ENCODE results near the gene CCSER2.

Gene CCSER2

GRCh38 chr10:84293574-84294016 lies 34.8 kb upstream of the CCSER2 start:
- Histone ChIP-seq H3K4me1 (ENCODE audit: control insufficient read depth in 5 of 5, insufficient read depth in 5 of 5, low read length in 5 of 5) (peaks cover 0 to 15% (median 3%) of the 10 kb centered on the region in 5 donors), H3K27me3 (ENCODE audit: control insufficient read depth in 5 of 5, insufficient read depth in 4 of 5, low read length in 5 of 5) (no peaks in the 10 kb centered on the region), H3K9me3 (ENCODE audit: control insufficient read depth in 5 of 5, low read length in 5 of 5) (no peaks in the 10 kb centered on the region), H3K9ac (ENCODE audit: low read length in 5 of 5) (no peak overlapping the region), H3K36me3 (ENCODE audit: control insufficient read depth in 5 of 5, insufficient read depth in 5 of 5, low read length in 5 of 5) (no peaks in the 10 kb centered on the region), H3K27ac (ENCODE audit: low read depth, low read length) (no peak overlapping the region), H3K4me3 (ENCODE audit: low read depth in 1 of 5, low read length in 5 of 5) (no peak overlapping the region)

- no peak overlapping the region for H3K27ac ChIP-seq (ENCODE audit: low read depth, low read length)
These were observed 33.5 kb upstream of the CCSER2 start for GRCh38 chr10:84294766-84295447.

GRCh38 chr10:84296091-84296981 lies 32.1 kb upstream of the CCSER2 start:
- Histone ChIP-seq H3K4me3 (ENCODE audit: low read depth in 1 of 5, low read length in 5 of 5) (no peak overlapping the region), H3K4me1 (ENCODE audit: control insufficient read depth in 5 of 5, insufficient read depth in 5 of 5, low read length in 5 of 5) (peaks cover 0 to 15% (median 0%) of the 10 kb centered on the region in 5 donors), H3K27me3 (ENCODE audit: control insufficient read depth in 5 of 5, insufficient read depth in 4 of 5, low read length in 5 of 5) (peaks cover 0 to 3% (median 0%) of the 10 kb centered on the region in 5 donors), H3K36me3 (ENCODE audit: control insufficient read depth in 5 of 5, insufficient read depth in 5 of 5, low read length in 5 of 5) (no peaks in the 10 kb centered on the region), H3K27ac (ENCODE audit: low read depth, low read length) (no peak overlapping the region), H3K9me3 (ENCODE audit: control insufficient read depth in 5 of 5, low read length in 5 of 5) (no peaks in the 10 kb centered on the region), H3K9ac (ENCODE audit: low read length in 5 of 5) (no peak overlapping the region)

More at GRCh38 chr10:84294766-84295447, 33.5 kb upstream of the CCSER2 start:
- H3K4me3 ChIP-seq (ENCODE audit: low read depth in 1 of 5, low read length in 5 of 5) = no peak overlapping the region
- H3K9ac ChIP-seq (ENCODE audit: low read length in 5 of 5) = no peak overlapping the region
- H3K36me3 ChIP-seq (ENCODE audit: control insufficient read depth in 5 of 5, insufficient read depth in 5 of 5, low read length in 5 of 5) = no peaks in the 10 kb centered on the region
- no peaks in the 10 kb centered on the region for H3K9me3 ChIP-seq (ENCODE audit: control insufficient read depth in 5 of 5, low read length in 5 of 5)
- H3K4me1 ChIP-seq (ENCODE audit: control insufficient read depth in 5 of 5, insufficient read depth in 5 of 5, low read length in 5 of 5) = peaks cover 0 to 15% (median 3%) of the 10 kb centered on the region in 5 donors
- no peaks in the 10 kb centered on the region for H3K27me3 ChIP-seq (ENCODE audit: control insufficient read depth in 5 of 5, insufficient read depth in 4 of 5, low read length in 5 of 5)

- peaks cover 0 to 6% (median 3%) of the 10 kb centered on the region in 5 donors for H3K27me3 ChIP-seq (ENCODE audit: control insufficient read depth in 5 of 5, insufficient read depth in 4 of 5, low read length in 5 of 5)
- no peaks in the 10 kb centered on the region for H3K36me3 ChIP-seq (ENCODE audit: control insufficient read depth in 5 of 5, insufficient read depth in 5 of 5, low read length in 5 of 5)
- H3K9ac ChIP-seq (ENCODE audit: low read length in 5 of 5) = no peak overlapping the region
- no peak overlapping the region for H3K4me3 ChIP-seq (ENCODE audit: low read depth in 1 of 5, low read length in 5 of 5)
- H3K27ac ChIP-seq (ENCODE audit: low read depth, low read length) = no peak overlapping the region
- no peaks in the 10 kb centered on the region for H3K9me3 ChIP-seq (ENCODE audit: control insufficient read depth in 5 of 5, low read length in 5 of 5)
- H3K4me1 ChIP-seq (ENCODE audit: control insufficient read depth in 5 of 5, insufficient read depth in 5 of 5, low read length in 5 of 5) = peaks cover 0 to 15% (median 0%) of the 10 kb centered on the region in 5 donors
These were observed 30.3 kb upstream of the CCSER2 start for GRCh38 chr10:84298057-84298456.

- no peak overlapping the region for H3K9ac ChIP-seq (ENCODE audit: low read length in 5 of 5)
- H3K27ac ChIP-seq (ENCODE audit: low read depth, low read length) = no peak overlapping the region
- H3K9me3 ChIP-seq (ENCODE audit: control insufficient read depth in 5 of 5, low read length in 5 of 5) = no peaks in the 10 kb centered on the region
- H3K27me3 ChIP-seq (ENCODE audit: control insufficient read depth in 5 of 5, insufficient read depth in 4 of 5, low read length in 5 of 5) = peaks cover 0 to 6% (median 3%) of the 10 kb centered on the region in 5 donors
- H3K4me1 ChIP-seq (ENCODE audit: control insufficient read depth in 5 of 5, insufficient read depth in 5 of 5, low read length in 5 of 5) = peaks cover 0 to 4% (median 0%) of the 10 kb centered on the region in 5 donors
- H3K36me3 ChIP-seq (ENCODE audit: control insufficient read depth in 5 of 5, insufficient read depth in 5 of 5, low read length in 5 of 5) = no peaks in the 10 kb centered on the region
- H3K4me3 ChIP-seq (ENCODE audit: low read depth in 1 of 5, low read length in 5 of 5) = no peak overlapping the region
These were observed 26.2 kb upstream of the CCSER2 start for GRCh38 chr10:84302223-84302622.

- no peak overlapping the region for H3K9ac ChIP-seq (ENCODE audit: low read length in 5 of 5)
- H3K4me1 ChIP-seq (ENCODE audit: control insufficient read depth in 5 of 5, insufficient read depth in 5 of 5, low read length in 5 of 5) = peaks cover 0 to 16% (median 4%) of the 10 kb centered on the region in 5 donors
- H3K36me3 ChIP-seq (ENCODE audit: control insufficient read depth in 5 of 5, insufficient read depth in 5 of 5, low read length in 5 of 5) = no peaks in the 10 kb centered on the region
- peaks cover 0 to 6% (median 0%) of the 10 kb centered on the region in 5 donors for H3K27me3 ChIP-seq (ENCODE audit: control insufficient read depth in 5 of 5, insufficient read depth in 4 of 5, low read length in 5 of 5)
- H3K4me3 ChIP-seq (ENCODE audit: low read depth in 1 of 5, low read length in 5 of 5) = no peak overlapping the region
- H3K27ac ChIP-seq (ENCODE audit: low read depth, low read length) = no peak overlapping the region
- no peaks in the 10 kb centered on the region for H3K9me3 ChIP-seq (ENCODE audit: control insufficient read depth in 5 of 5, low read length in 5 of 5)
These were observed 21.5 kb upstream of the CCSER2 start for GRCh38 chr10:84306751-84307384.

GRCh38 chr10:84308021-84308420 lies 20.4 kb upstream of the CCSER2 start:
- Histone ChIP-seq H3K4me3 (ENCODE audit: low read depth in 1 of 5, low read length in 5 of 5) (no peak overlapping the region), H3K27ac (ENCODE audit: low read depth, low read length) (no peak overlapping the region), H3K4me1 (ENCODE audit: control insufficient read depth in 5 of 5, insufficient read depth in 5 of 5, low read length in 5 of 5) (peaks cover 0 to 16% (median 4%) of the 10 kb centered on the region in 5 donors), H3K9ac (ENCODE audit: low read length in 5 of 5) (no peak overlapping the region), H3K36me3 (ENCODE audit: control insufficient read depth in 5 of 5, insufficient read depth in 5 of 5, low read length in 5 of 5) (no peaks in the 10 kb centered on the region), H3K9me3 (ENCODE audit: control insufficient read depth in 5 of 5, low read length in 5 of 5) (no peaks in the 10 kb centered on the region), H3K27me3 (ENCODE audit: control insufficient read depth in 5 of 5, insufficient read depth in 4 of 5, low read length in 5 of 5) (no peaks in the 10 kb centered on the region)

GRCh38 chr10:84308481-84309304 lies 19.7 kb upstream of the CCSER2 start:
- Histone ChIP-seq H3K4me3 (ENCODE audit: low read depth in 1 of 5, low read length in 5 of 5) (no peak overlapping the region), H3K9ac (ENCODE audit: low read length in 5 of 5) (peak overlapping the region in 1 of 5 donors; percentile 16), H3K4me1 (ENCODE audit: control insufficient read depth in 5 of 5, insufficient read depth in 5 of 5, low read length in 5 of 5) (peaks cover 0 to 16% (median 4%) of the 10 kb centered on the region in 5 donors), H3K9me3 (ENCODE audit: control insufficient read depth in 5 of 5, low read length in 5 of 5) (no peaks in the 10 kb centered on the region), H3K27me3 (ENCODE audit: control insufficient read depth in 5 of 5, insufficient read depth in 4 of 5, low read length in 5 of 5) (no peaks in the 10 kb centered on the region), H3K27ac (ENCODE audit: low read depth, low read length) (no peak overlapping the region), H3K36me3 (ENCODE audit: control insufficient read depth in 5 of 5, insufficient read depth in 5 of 5, low read length in 5 of 5) (no peaks in the 10 kb centered on the region)

GRCh38 chr10:84310470-84310869 lies 17.9 kb upstream of the CCSER2 start:
- Histone ChIP-seq H3K27me3 (ENCODE audit: control insufficient read depth in 5 of 5, insufficient read depth in 4 of 5, low read length in 5 of 5) (no peaks in the 10 kb centered on the region), H3K4me3 (ENCODE audit: low read depth in 1 of 5, low read length in 5 of 5) (no peak overlapping the region), H3K27ac (ENCODE audit: low read depth, low read length) (no peak overlapping the region), H3K4me1 (ENCODE audit: control insufficient read depth in 5 of 5, insufficient read depth in 5 of 5, low read length in 5 of 5) (peaks cover 0 to 16% (median 4%) of the 10 kb centered on the region in 5 donors), H3K36me3 (ENCODE audit: control insufficient read depth in 5 of 5, insufficient read depth in 5 of 5, low read length in 5 of 5) (no peaks in the 10 kb centered on the region), H3K9me3 (ENCODE audit: control insufficient read depth in 5 of 5, low read length in 5 of 5) (no peaks in the 10 kb centered on the region), H3K9ac (ENCODE audit: low read length in 5 of 5) (no peak overlapping the region)

Measured in subcutaneous abdominal adipose tissue (tissue), 5 donors.